C4-2B (cell line): ENCODE measurements around the gene MINDY4.

Source experiments
- ZFX ChIP-seq: fragments of 450-650 bp; IDR thresholded peaks from 2 replicates; pipeline ENCODE4 v1.6.1; 2017
- TF ChIP-seq, protein P1 (sequence below): fragments of 450-650 bp; conservative IDR thresholded peaks from 2 replicates; pipeline ENCODE4 v1.5.1; 2017; ENCODE audit warnings: mild to moderate bottlenecking

DNA sequence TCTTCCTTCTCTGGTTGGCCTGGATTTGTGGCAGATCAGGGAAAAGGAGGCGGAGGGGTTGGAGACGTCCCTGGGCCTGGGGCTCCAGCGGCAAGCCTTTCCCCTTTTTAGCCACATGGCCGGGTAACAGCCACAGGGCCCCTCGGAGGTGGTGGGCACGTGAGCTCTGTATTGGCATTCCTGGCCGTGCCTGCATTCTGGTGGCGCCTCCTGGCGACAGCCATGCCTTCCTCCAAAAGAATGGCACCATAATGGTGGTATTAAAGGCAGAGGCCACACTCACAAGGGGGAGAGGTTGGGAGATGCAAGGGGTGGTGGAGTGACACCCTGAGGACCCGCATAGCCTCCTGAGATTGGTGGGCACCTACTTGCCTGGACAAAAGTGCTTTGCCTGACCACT lies 137.5 kb downstream of the MINDY4 start:
- TF ChIP-seq, protein P1, sequence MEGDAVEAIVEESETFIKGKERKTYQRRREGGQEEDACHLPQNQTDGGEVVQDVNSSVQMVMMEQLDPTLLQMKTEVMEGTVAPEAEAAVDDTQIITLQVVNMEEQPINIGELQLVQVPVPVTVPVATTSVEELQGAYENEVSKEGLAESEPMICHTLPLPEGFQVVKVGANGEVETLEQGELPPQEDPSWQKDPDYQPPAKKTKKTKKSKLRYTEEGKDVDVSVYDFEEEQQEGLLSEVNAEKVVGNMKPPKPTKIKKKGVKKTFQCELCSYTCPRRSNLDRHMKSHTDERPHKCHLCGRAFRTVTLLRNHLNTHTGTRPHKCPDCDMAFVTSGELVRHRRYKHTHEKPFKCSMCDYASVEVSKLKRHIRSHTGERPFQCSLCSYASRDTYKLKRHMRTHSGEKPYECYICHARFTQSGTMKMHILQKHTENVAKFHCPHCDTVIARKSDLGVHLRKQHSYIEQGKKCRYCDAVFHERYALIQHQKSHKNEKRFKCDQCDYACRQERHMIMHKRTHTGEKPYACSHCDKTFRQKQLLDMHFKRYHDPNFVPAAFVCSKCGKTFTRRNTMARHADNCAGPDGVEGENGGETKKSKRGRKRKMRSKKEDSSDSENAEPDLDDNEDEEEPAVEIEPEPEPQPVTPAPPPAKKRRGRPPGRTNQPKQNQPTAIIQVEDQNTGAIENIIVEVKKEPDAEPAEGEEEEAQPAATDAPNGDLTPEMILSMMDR: no peak
- no peak for TF ChIP-seq ZFX
